HCEC 1CT (cell line): ENCODE results near the gene FUOM.

Experiments used
- DNase-seq: peaks from one replicate; pipeline ENCODE4 v3.0.0-alpha.2; 2017

Gene FUOM

GRCh38 chr10:133349577-133350011 is 8.2 kb downstream of the FUOM start:
- DNase-seq, result no peak

GRCh38 chr10:133349160-133349568 is 8.7 kb downstream of the FUOM start:
- no peak for DNase-seq

GRCh38 chr10:133347710-133348517 is 9.9 kb downstream of the FUOM start:
- no peak for DNase-seq

- DNase-seq, result no peak
Observed at GRCh38 chr10:133346413-133346812, 11.4 kb downstream of the FUOM start.

- no peak for DNase-seq
Observed at GRCh38 chr10:133344236-133344635, 13.6 kb downstream of the FUOM start.

GRCh38 chr10:133343558-133343957 is 14.3 kb downstream of the FUOM start:
- no peak for DNase-seq

GRCh38 chr10:133342942-133343341 is 14.9 kb downstream of the FUOM start:
- DNase-seq, result no peak

- no peak for DNase-seq
Observed at GRCh38 chr10:133341983-133342382, 15.8 kb downstream of the FUOM start.

- DNase-seq, result no peak
Observed at GRCh38 chr10:133339708-133340380, 18.0 kb downstream of the FUOM start.

GRCh38 chr10:133338080-133339071 is 19.4 kb downstream of the FUOM start:
- DNase-seq, result no peak

- DNase-seq, result no peak
Observed at GRCh38 chr10:133337370-133337725, 20.5 kb downstream of the FUOM start.

- DNase-seq, result no peak
Observed at GRCh38 chr10:133336577-133337369, 21.0 kb downstream of the FUOM start, which contains the start of gene CALY. TSS of gene CALY (minus strand) at chr10:133336896. CDS start at chr10:133328989, 7,907 bp downstream.

GRCh38 chr10:133336118-133336576 is 21.7 kb downstream of the FUOM start:
- no peak for DNase-seq

GRCh38 chr10:133335246-133336117 is 22.3 kb downstream of the FUOM start:
- DNase-seq, result peak; percentile 47

- DNase-seq, result no peak
Observed at GRCh38 chr10:133334503-133335245, 23.1 kb downstream of the FUOM start.

- no peak for DNase-seq
Observed at GRCh38 chr10:133332936-133333699, 24.7 kb downstream of the FUOM start.

GRCh38 chr10:133329491-133330202 is 28.2 kb downstream of the FUOM start:
- DNase-seq, result peak; percentile 74
